GM12878 (cell line): ENCODE data around the gene CLEC17A. TPM values are rescaled to one million over a fixed set of nuclear protein-coding genes. Genes with fewer than 3 reads are reported as not detected.

Experiments used
- ATAC-seq: fragments of 200-7000 bp; cut with Tn5 transposase; 3 replicates; pipeline ENCODE4 v1.9.1; 2020; ENCODE audit warnings: mild to moderate bottlenecking, moderate library complexity
- BruUV-seq: library from RNA; stranded (reverse); fragments of 400-500 nt; replicated peaks from 2 replicates; lab custom pipeline; 2021; lab: Mats Ljungman, UMichigan
- CTCF ChIA-PET: fragments of 300-600 bp; sonication (Branson Sonifier 250); formaldehyde crosslinking; extraction: SDS; loops from one replicate; lab custom pipeline; 2021; ENCODE audit warnings: inconsistent platforms; lab: Yijun Ruan, JAX
- POLR2A ChIA-PET: fragments of 350-600 bp; formaldehyde crosslinking; extraction: SDS; loops from one replicate; lab custom pipeline; 2021; ENCODE audit warnings: inconsistent platforms; lab: Charles Lee
- RAD21 ChIA-PET: fragments of 300-600 bp; sonication (Branson Sonifier 250); formaldehyde crosslinking; loops from one replicate; lab custom pipeline; 2023; ENCODE audit warnings: antibody characterized with exemption; ENCODE audit not compliant: unreplicated experiment; lab: Charles Lee
- SMC1A ChIA-PET: fragments of 300-600 bp; sonication (Branson Sonifier 250); formaldehyde crosslinking; loops from one replicate; lab custom pipeline; 2023; ENCODE audit not compliant: unreplicated experiment, uncharacterized antibody; lab: Charles Lee
- DNase-seq: peaks from one replicate; pipeline ENCODE4 v3.0.0-alpha.2; 2011; ENCODE audit warnings: low read depth, low spot score
- FAIRE-seq: peaks from 3 replicates; lab custom pipeline; 2011; peaks lifted over from hg19 to GRCh38; lab: Jason Lieb, UNC
- H2AFZ ChIP-seq: 2 replicates; pipeline ENCODE4 v1.6.0; 2011; ENCODE audit warnings: low read depth, low read length, control low read depth; ENCODE audit not compliant: control insufficient read depth
- H3K27ac ChIP-seq: 2 replicates; pipeline ENCODE4 v1.5.1; 2011; ENCODE audit warnings: control low read depth; ENCODE audit not compliant: control insufficient read depth, insufficient read depth
- H3K27me3 ChIP-seq, 2 experiments: replicated peaks in 1 of 2; 2 replicates each; pipeline versions ENCODE4 v1.6.0 to v1.6.1; 2011; ENCODE audit warnings: low read length in 1 of 2; ENCODE audit not compliant: control insufficient read depth in 2 of 2, insufficient read depth in 2 of 2
- H3K36me3 ChIP-seq, 2 experiments: 2 replicates each; pipeline ENCODE4 v1.5.1; 2011; ENCODE audit warnings: low read length in 1 of 2; ENCODE audit not compliant: control insufficient read depth in 2 of 2, insufficient read depth in 2 of 2
- H3K4me1 ChIP-seq: 2 replicates; pipeline ENCODE4 v1.6.1; 2011; ENCODE audit warnings: mild to moderate bottlenecking, low read length, moderate library complexity, mixed read lengths; ENCODE audit not compliant: control insufficient read depth, insufficient read depth
- H3K4me2 ChIP-seq: 2 replicates; pipeline ENCODE4 v1.6.0; 2011; ENCODE audit warnings: control low read depth; ENCODE audit not compliant: control insufficient read depth, insufficient read depth
- H3K4me3 ChIP-seq: fragments of 200-600 bp; sonication (generic); 2 replicates; pipeline ENCODE4 v1.5.1; 2016
- H3K79me2 ChIP-seq: 2 replicates; pipeline ENCODE4 v1.6.0; 2011; ENCODE audit warnings: low read length; ENCODE audit not compliant: control insufficient read depth, insufficient read depth
- H3K9ac ChIP-seq: 2 replicates; pipeline ENCODE4 v1.8.0; 2011; ENCODE audit warnings: low read length, control low read depth, mixed read lengths; ENCODE audit not compliant: control insufficient read depth, insufficient read depth
- H3K9me3 ChIP-seq: replicated peaks from 3 replicates; pipeline ENCODE4 v1.5.1; 2011; ENCODE audit warnings: mild to moderate bottlenecking, low read length; ENCODE audit not compliant: control insufficient read depth, insufficient read depth
- H4K20me1 ChIP-seq: 2 replicates; pipeline ENCODE4 v1.6.0; 2011; ENCODE audit not compliant: control insufficient read depth, insufficient read depth
- BCL11A ChIP-seq: IDR thresholded peaks from 2 replicates; pipeline ENCODE4 v1.6.1; 2011; ENCODE audit warnings: low read depth, low read length
- EGR1 ChIP-seq, 2 experiments: IDR thresholded peaks; 1 replicate in 1 of 2; 2 replicates in 1 of 2; pipeline ENCODE4 v1.6.1; 2011 to 2012; ENCODE audit warnings: low read depth in 2 of 2, low read length in 2 of 2, borderline replicate concordance in 1 of 2, mild to moderate bottlenecking in 1 of 2, moderate library complexity in 1 of 2
- HDGF ChIP-seq: fragments of 450-650 bp; IDR thresholded peaks from 2 replicates; pipeline ENCODE4 v1.6.1; 2016; ENCODE audit warnings: antibody characterized with exemption
- IKZF2 ChIP-seq, 2 experiments: fragments of 450-650 bp; IDR thresholded peaks; 2 replicates each; pipeline ENCODE4 v1.6.1; 2017; ENCODE audit warnings: mild to moderate bottlenecking in 2 of 2, moderate library complexity in 2 of 2
- NFIC ChIP-seq: IDR thresholded peaks from 2 replicates; pipeline ENCODE4 v1.6.1; 2012; ENCODE audit warnings: low read depth, mild to moderate bottlenecking, inconsistent platforms, low read length, moderate library complexity
- PAX8 ChIP-seq: fragments of 450-650 bp; IDR thresholded peaks from 2 replicates; pipeline ENCODE4 v1.6.1; 2017; ENCODE audit warnings: mild to moderate bottlenecking, moderate library complexity
- RCOR1 ChIP-seq: conservative IDR thresholded peaks from 2 replicates; pipeline ENCODE4 v1.6.1; 2012; ENCODE audit warnings: low read depth, low read length, improper control_type of control experiment
- RUNX3 ChIP-seq: IDR thresholded peaks from 2 replicates; pipeline ENCODE4 v1.6.1; 2012; ENCODE audit warnings: low read length, inconsistent platforms
- SMAD5 ChIP-seq: IDR thresholded peaks from 2 replicates; pipeline ENCODE4 v1.6.1; 2016; ENCODE audit warnings: antibody characterized with exemption, low read depth
- TCF7 ChIP-seq: IDR thresholded peaks from 2 replicates; pipeline ENCODE4 v1.6.1; 2014; ENCODE audit warnings: antibody characterized with exemption, borderline replicate concordance
- WRNIP1 ChIP-seq: IDR thresholded peaks from 2 replicates; pipeline ENCODE4 v1.6.1; 2011; ENCODE audit warnings: low read depth, low read length, improper control_type of control experiment, borderline replicate concordance
- WGBS: methylation state at CpG from one replicate; pipeline ENCODE4 v1.1.6; 2016; ENCODE audit warnings: low lambda C conversion rate; ENCODE audit not compliant: insufficient replicate concordance, insufficient coverage; ENCODE audit errors: missing lambda C conversion rate; 5-methylcytosine and 5-hydroxymethylcytosine counted together
- in situ Hi-C: fragments of 300-500 bp; cut with MboI; formaldehyde crosslinking; loops from 9 replicates; pipeline ENCODE4 v1.14.3; 2018; ENCODE audit warnings: mixed read lengths
- intact Hi-C: fragments of 100-400 bp; cut with micrococcal nuclease; formaldehyde crosslinking; loops from one replicate; pipeline ENCODE4 v1.14.2; 2022; ENCODE audit not compliant: unreplicated experiment
- polyA plus RNA-seq, 11 experiments: library from polyadenylated mRNA; depleted of rRNA in 4 of 11; unstranded in 6 of 11; stranded (reverse) in 5 of 11; fragments of >200 nt; fragmentation: Nextera tagmentation in 4 of 11; fragmentation: Illumina TruSeq in 1 of 11; extraction: Ambion mirVana in 4 of 11; extraction: Trizol in 1 of 11; gene quantifications; 1 replicate in 1 of 11; 2 replicates in 10 of 11; pipeline versions ENCODE4 v1.2.1 to v1.2.3, GENCODE V29; 2011 to 2016; ENCODE audit warnings: inconsistent platforms in 2 of 11, missing spikeins in 2 of 11, low read depth in 1 of 11
- total RNA-seq, 4 experiments: library from RNA; depleted of rRNA in 3 of 4; stranded (reverse); fragments of >200 nt in 3 of 4; fragmentation: Illumina TruSeq in 1 of 4; extraction: Trizol in 1 of 4; gene quantifications; 2 replicates each; pipeline versions ENCODE4 v1.2.1 to v1.2.3, GENCODE V29; 2013 to 2021
- TF ChIP-seq, protein P1 (sequence below): IDR thresholded peaks from 2 replicates; pipeline ENCODE4 v1.6.1; 2011; ENCODE audit warnings: borderline replicate concordance, low read depth, mild to moderate bottlenecking, moderate library complexity, mixed read lengths, low read length; ENCODE audit not compliant: insufficient read depth; ENCODE audit errors: extremely low read length
- TF ChIP-seq, protein P2 (sequence below): fragments of 450-650 bp; IDR thresholded peaks from 2 replicates; pipeline ENCODE4 v1.6.1; 2017; ENCODE audit warnings: borderline replicate concordance
- TF ChIP-seq, protein P3 (sequence below): fragments of 450-650 bp; IDR thresholded peaks from 2 replicates; pipeline ENCODE4 v1.6.1; 2018; ENCODE audit warnings: borderline replicate concordance, mild to moderate bottlenecking; ENCODE audit not compliant: partially characterized antibody

The CLEC17A gene
- total and polyA plus RNA-seq, 10 of the 15 experiments (the other 5 are each of a cell fraction or from before 2014, with no cell fraction given), result 12.9 to 131 (median 97.3) TPM

DNA sequence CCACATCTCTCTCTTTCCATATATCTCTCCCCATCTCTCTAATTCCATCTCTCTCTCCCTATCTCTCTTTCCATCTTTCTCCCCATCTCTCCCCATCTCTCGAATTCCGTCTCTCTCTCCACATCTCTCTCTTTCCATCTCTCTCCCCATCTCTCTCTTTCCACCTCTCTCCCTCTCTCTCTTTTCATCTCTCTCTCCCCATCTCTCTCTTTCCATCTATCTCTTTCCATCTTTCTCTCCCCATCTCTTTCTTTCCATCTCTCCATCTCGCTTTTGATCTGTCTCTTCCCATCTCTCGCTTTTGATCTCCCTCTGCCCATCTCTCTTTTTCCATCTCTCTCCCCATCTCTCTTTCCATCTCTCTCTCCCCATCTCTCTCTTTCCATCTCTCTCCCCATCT lies 66.1 kb downstream of the CLEC17A start:
- ChIA-PET CTCF (no interaction called here), POLR2A (no interaction called here), RAD21 (no interaction called here), SMC1A (no interaction called here)
- Histone ChIP-seq H3K27me3 (no peaks in the 10 kb centered on the region), H3K4me3 (no peak overlapping the region), H3K27ac (no peak overlapping the region), H3K36me3 (no peaks in the 10 kb centered on the region), H3K4me2 (no peak overlapping the region), H3K9me3 (no peaks in the 10 kb centered on the region), H4K20me1 (no peaks in the 10 kb centered on the region), H3K9ac (no peak overlapping the region), H3K79me2 (no peaks in the 10 kb centered on the region), H2AFZ (no peak overlapping the region), H3K4me1 (no peaks in the 10 kb centered on the region)
- no peak for TF ChIP-seq HDGF
- no peak for TF ChIP-seq EGR1 (IDR thresholded peaks at IDR 0.05; ENCODE audit: borderline replicate concordance in 1 of 2, low read depth in 2 of 2, low read length in 2 of 2)
- TF ChIP-seq PAX8, result no peak
- 0 out of 4 replicates have a peak, but pooled peaks of 1 of the 2 experiments have one; percentile 10 for TF ChIP-seq IKZF2 (IDR thresholded peaks at IDR 0.05)
- TF ChIP-seq, protein P1, sequence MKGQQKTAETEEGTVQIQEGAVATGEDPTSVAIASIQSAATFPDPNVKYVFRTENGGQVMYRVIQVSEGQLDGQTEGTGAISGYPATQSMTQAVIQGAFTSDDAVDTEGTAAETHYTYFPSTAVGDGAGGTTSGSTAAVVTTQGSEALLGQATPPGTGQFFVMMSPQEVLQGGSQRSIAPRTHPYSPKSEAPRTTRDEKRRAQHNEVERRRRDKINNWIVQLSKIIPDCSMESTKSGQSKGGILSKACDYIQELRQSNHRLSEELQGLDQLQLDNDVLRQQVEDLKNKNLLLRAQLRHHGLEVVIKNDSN, result no peak
- TF ChIP-seq SMAD5, result no peak
- no peak for TF ChIP-seq WRNIP1
- TF ChIP-seq RUNX3, result no peak
- ATAC-seq (no peak), FAIRE-seq (no peak), DNase-seq (no peak)
- no TSS peak for BruUV-seq
- in situ Hi-C loops (no loop called here), intact Hi-C loops (no loop called here)
- 70% methylated on average over 4 of the region's 4 CpGs for WGBS

DNA sequence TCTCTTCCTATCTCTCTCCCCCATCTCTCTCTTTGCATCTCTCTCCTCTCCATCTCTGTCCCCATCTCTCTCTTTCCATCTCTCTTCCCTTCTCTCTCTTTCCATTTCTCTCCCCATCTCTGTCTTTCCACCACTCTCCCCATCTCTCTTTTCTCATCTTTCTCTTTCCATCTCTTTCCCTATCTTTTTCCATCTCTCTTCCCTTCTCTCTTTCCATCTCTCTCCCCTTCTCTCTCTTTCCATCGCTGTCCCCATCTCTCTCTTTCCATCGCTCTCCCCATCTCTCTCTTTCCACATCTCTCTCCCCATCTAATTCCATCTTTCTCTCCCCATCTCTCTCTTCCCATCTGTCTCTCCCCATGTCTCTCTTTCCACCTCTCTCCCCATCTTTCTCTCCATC lies 67.3 kb downstream of the CLEC17A start:
- no peak for FAIRE-seq

More for the DNA sequence above, 67.3 kb downstream of the CLEC17A start:
- H3K79me2 ChIP-seq, result no peaks in the 10 kb centered on the region
- no peaks in the 10 kb centered on the region for H3K9me3 ChIP-seq
- H3K27me3 ChIP-seq, result no peaks in the 10 kb centered on the region
- no TSS peak for BruUV-seq
- SMC1A ChIA-PET, result no interaction called here
- RAD21 ChIA-PET, result no interaction called here
- no peaks in the 10 kb centered on the region for H4K20me1 ChIP-seq
- no peak overlapping the region for H2AFZ ChIP-seq
- ATAC-seq (no peak), DNase-seq (no peak)
- POLR2A ChIA-PET, result no interaction called here
- no peak overlapping the region for H3K27ac ChIP-seq
- H3K4me2 ChIP-seq, result no peak overlapping the region
- no peak for TF ChIP-seq BCL11A
- TF ChIP-seq NFIC, result no peak
- TF ChIP-seq, protein P2, sequence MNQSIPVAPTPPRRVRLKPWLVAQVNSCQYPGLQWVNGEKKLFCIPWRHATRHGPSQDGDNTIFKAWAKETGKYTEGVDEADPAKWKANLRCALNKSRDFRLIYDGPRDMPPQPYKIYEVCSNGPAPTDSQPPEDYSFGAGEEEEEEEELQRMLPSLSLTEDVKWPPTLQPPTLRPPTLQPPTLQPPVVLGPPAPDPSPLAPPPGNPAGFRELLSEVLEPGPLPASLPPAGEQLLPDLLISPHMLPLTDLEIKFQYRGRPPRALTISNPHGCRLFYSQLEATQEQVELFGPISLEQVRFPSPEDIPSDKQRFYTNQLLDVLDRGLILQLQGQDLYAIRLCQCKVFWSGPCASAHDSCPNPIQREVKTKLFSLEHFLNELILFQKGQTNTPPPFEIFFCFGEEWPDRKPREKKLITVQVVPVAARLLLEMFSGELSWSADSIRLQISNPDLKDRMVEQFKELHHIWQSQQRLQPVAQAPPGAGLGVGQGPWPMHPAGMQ, result no peak
- TF ChIP-seq, protein P3, sequence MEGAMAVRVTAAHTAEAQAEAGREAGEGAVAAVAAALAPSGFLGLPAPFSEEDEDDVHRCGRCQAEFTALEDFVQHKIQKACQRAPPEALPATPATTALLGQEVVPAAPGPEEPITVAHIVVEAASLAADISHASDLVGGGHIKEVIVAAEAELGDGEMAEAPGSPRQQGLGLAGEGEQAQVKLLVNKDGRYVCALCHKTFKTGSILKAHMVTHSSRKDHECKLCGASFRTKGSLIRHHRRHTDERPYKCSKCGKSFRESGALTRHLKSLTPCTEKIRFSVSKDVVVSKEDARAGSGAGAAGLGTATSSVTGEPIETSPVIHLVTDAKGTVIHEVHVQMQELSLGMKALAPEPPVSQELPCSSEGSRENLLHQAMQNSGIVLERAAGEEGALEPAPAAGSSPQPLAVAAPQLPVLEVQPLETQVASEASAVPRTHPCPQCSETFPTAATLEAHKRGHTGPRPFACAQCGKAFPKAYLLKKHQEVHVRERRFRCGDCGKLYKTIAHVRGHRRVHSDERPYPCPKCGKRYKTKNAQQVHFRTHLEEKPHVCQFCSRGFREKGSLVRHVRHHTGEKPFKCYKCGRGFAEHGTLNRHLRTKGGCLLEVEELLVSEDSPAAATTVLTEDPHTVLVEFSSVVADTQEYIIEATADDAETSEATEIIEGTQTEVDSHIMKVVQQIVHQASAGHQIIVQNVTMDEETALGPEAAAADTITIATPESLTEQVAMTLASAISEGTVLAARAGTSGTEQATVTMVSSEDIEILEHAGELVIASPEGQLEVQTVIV, result peak; percentile 29
- TF ChIP-seq RCOR1, result no peak
- TF ChIP-seq TCF7, result no peak
- intact Hi-C loops, result no loop called here
- in situ Hi-C loops, result no loop called here
- no peaks in the 10 kb centered on the region for H3K36me3 ChIP-seq
- no peak overlapping the region for H3K4me3 ChIP-seq
- no peak overlapping the region for H3K9ac ChIP-seq
- CTCF ChIA-PET, result no interaction called here
- no peaks in the 10 kb centered on the region for H3K4me1 ChIP-seq
- 66% methylated on average over 2 of the region's 2 CpGs for WGBS
